ENCODE results near the gene SEMA7A. TPM values are rescaled to one million over a fixed set of nuclear protein-coding genes. Genes with fewer than 3 reads are reported as not detected.

Gene SEMA7A
- total RNA-seq, 3 donors from 2014 or later, result 0.80 to 1.3 (median 0.88) TPM

GRCh38 chr15:74399511-74400312 is 34.0 kb downstream of the SEMA7A start:
- H3K4me3 ChIP-seq, result no peak overlapping the region
- DNase-seq (ENCODE audit: low spot score in 2 of 2), result no peak
- H3K27ac ChIP-seq, result no peak overlapping the region
- intact Hi-C loops (cut with DNase I; ENCODE audit: low total_unique reads), result no loop called here
- no peaks in the 10 kb centered on the region for H3K9me3 ChIP-seq
- H3K4me1 ChIP-seq, result no peaks in the 10 kb centered on the region
- no peaks in the 10 kb centered on the region for H3K27me3 ChIP-seq
- H3K36me3 ChIP-seq, result no peaks in the 10 kb centered on the region
- TF ChIP-seq POLR2AphosphoS5 (IDR thresholded peaks at IDR 0.05) (no peak), CTCF (IDR thresholded peaks at IDR 0.05) (no peak), POLR2A (IDR thresholded peaks at IDR 0.05) (no peak)

GRCh38 chr15:74399100-74399499 is 34.7 kb downstream of the SEMA7A start:
- Histone ChIP-seq H3K27me3 (no peaks in the 10 kb centered on the region), H3K4me1 (no peaks in the 10 kb centered on the region), H3K4me3 (no peak overlapping the region), H3K9me3 (no peaks in the 10 kb centered on the region), H3K27ac (no peak overlapping the region), H3K36me3 (no peaks in the 10 kb centered on the region)
- intact Hi-C loops (cut with DNase I; ENCODE audit: low total_unique reads), result no loop called here
- TF ChIP-seq CTCF (IDR thresholded peaks at IDR 0.05) (no peak), POLR2AphosphoS5 (IDR thresholded peaks at IDR 0.05) (no peak), POLR2A (IDR thresholded peaks at IDR 0.05) (no peak)
- no peak for DNase-seq (ENCODE audit: low spot score in 2 of 2)

GRCh38 chr15:74398183-74398582 is 35.6 kb downstream of the SEMA7A start:
- intact Hi-C loops (cut with DNase I; ENCODE audit: low total_unique reads), result no loop called here
- H3K4me1 ChIP-seq, result no peaks in the 10 kb centered on the region
- H3K36me3 ChIP-seq, result no peaks in the 10 kb centered on the region
- H3K9me3 ChIP-seq, result no peaks in the 10 kb centered on the region
- H3K27me3 ChIP-seq, result no peaks in the 10 kb centered on the region
- TF ChIP-seq POLR2AphosphoS5 (IDR thresholded peaks at IDR 0.05) (no peak), CTCF (IDR thresholded peaks at IDR 0.05) (no peak), POLR2A (IDR thresholded peaks at IDR 0.05) (no peak)
- H3K27ac ChIP-seq, result no peak overlapping the region
- H3K4me3 ChIP-seq, result no peak overlapping the region
- DNase-seq (ENCODE audit: low spot score in 2 of 2), result no peak

- intact Hi-C loops (cut with DNase I; ENCODE audit: low total_unique reads), result no loop called here
- Histone ChIP-seq H3K36me3 (no peaks in the 10 kb centered on the region), H3K27ac (no peak overlapping the region), H3K9me3 (no peaks in the 10 kb centered on the region), H3K27me3 (no peaks in the 10 kb centered on the region), H3K4me3 (no peak overlapping the region), H3K4me1 (no peaks in the 10 kb centered on the region)
- TF ChIP-seq POLR2A (IDR thresholded peaks at IDR 0.05) (no peak), POLR2AphosphoS5 (IDR thresholded peaks at IDR 0.05) (no peak), CTCF (IDR thresholded peaks at IDR 0.05) (no peak)
- no peak for DNase-seq (ENCODE audit: low spot score in 2 of 2)
These were observed 36.3 kb downstream of the SEMA7A start for GRCh38 chr15:74397239-74398068.
